Prostate gland (tissue), 2 donors: Measurements from ENCODE around the gene OR14A16. TPM values are rescaled to one million over a fixed set of nuclear protein-coding genes. Genes with fewer than 3 reads are reported as not detected.

ENCODE experiments used
- DNase-seq: peaks from one replicate; pipeline ENCODE4 v3.0.0-alpha.2; 2019; ENCODE audit warnings: low spot score
- H3K27ac ChIP-seq, 2 donors: fragments of 200-600 bp; sonication (generic); 2 replicates each; pipeline ENCODE4 v1.5.1; 2017 to 2019
- H3K27me3 ChIP-seq: fragments of 200-600 bp; sonication (generic); replicated peaks from 2 replicates; pipeline ENCODE4 v1.5.1; 2019; ENCODE audit not compliant: insufficient read depth
- H3K36me3 ChIP-seq, 2 donors: fragments of 200-600 bp; sonication (generic); 1 replicate in 1 of 2; 2 replicates in 1 of 2; pipeline versions ENCODE4 v1.5.1 to v1.8.1; 2017 to 2019
- H3K4me1 ChIP-seq: fragments of 200-600 bp; sonication (generic); replicated peaks from 2 replicates; pipeline ENCODE4 v1.5.1; 2019
- H3K4me3 ChIP-seq, 2 donors: fragments of 200-600 bp; sonication (generic); 2 replicates each; pipeline ENCODE4 v1.5.1; 2017 to 2019
- H3K9me3 ChIP-seq: fragments of 200-600 bp; sonication (generic); 2 replicates; pipeline ENCODE4 v1.5.1; 2017
- CTCF ChIP-seq, 4 experiments: fragments of 200-600 bp in 2 of 4; fragments of 450-650 bp in 2 of 4; sonication (generic) in 2 of 4; IDR thresholded peaks; 1 replicate in 3 of 4; 2 replicates in 1 of 4; pipeline ENCODE4 v1.5.1; 2016 to 2019; ENCODE audit warnings: antibody characterized with exemption in 4 of 4, mild to moderate bottlenecking in 2 of 4, moderate library complexity in 2 of 4
- POLR2A ChIP-seq: fragments of 450-650 bp; IDR thresholded peaks from one replicate; pipeline ENCODE4 v1.6.1; 2016; ENCODE audit warnings: antibody characterized with exemption, mild to moderate bottlenecking
- POLR2AphosphoS5 ChIP-seq: sonication (generic); formaldehyde crosslinking; IDR thresholded peaks from one replicate; pipeline ENCODE4 v1.6.1; 2017; ENCODE audit warnings: antibody characterized with exemption
- WGBS: methylation state at CpG from one replicate; pipeline ENCODE4 v1.1.5; 2018; 5-methylcytosine and 5-hydroxymethylcytosine counted together
- intact Hi-C: fragments of 100-400 bp; cut with DNase I; formaldehyde crosslinking; loops from one replicate; pipeline ENCODE4 v1.14.2; 2022
- total RNA-seq, 2 donors: library from RNA; depleted of rRNA; stranded (reverse); fragments of >200 nt; gene quantifications; one replicate each; pipeline ENCODE4 v1.1.0, GENCODE V29; 2016

The OR14A16 gene
- total RNA-seq, 2 donors from 2014 or later: not detected

GRCh38 chr1:247848346-247848745 lies 24.4 kb upstream of the OR14A16 start:
- TF ChIP-seq POLR2AphosphoS5 (no peak), POLR2A (no peak), CTCF (IDR thresholded peaks at IDR 0.05) (no peak)
- Histone ChIP-seq H3K9me3 (no peaks in the 10 kb centered on the region), H3K4me3 (no peak overlapping the region), H3K4me1 (no peaks in the 10 kb centered on the region), H3K27ac (no peak overlapping the region), H3K27me3 (no peaks in the 10 kb centered on the region), H3K36me3 (no peaks in the 10 kb centered on the region)
- no peak for DNase-seq
- WGBS: 52% methylated on average over 7 of the region's 7 CpGs
- intact Hi-C loops: no loop called here

- Histone ChIP-seq H3K9me3 (no peaks in the 10 kb centered on the region), H3K27me3 (no peaks in the 10 kb centered on the region), H3K4me1 (no peaks in the 10 kb centered on the region), H3K4me3 (no peak overlapping the region), H3K36me3 (no peaks in the 10 kb centered on the region), H3K27ac (no peak overlapping the region)
- intact Hi-C loops: no loop called here
- DNase-seq: no peak
- TF ChIP-seq CTCF (IDR thresholded peaks at IDR 0.05) (no peak), POLR2A (no peak), POLR2AphosphoS5 (no peak)
- WGBS: 57% methylated on average over 5 of the region's 5 CpGs
Measured at GRCh38 chr1:247845693-247846017, 21.7 kb upstream of the OR14A16 start.

GRCh38 chr1:247845011-247845692 lies 21.2 kb upstream of the OR14A16 start:
- intact Hi-C loops: no loop called here
- Histone ChIP-seq H3K27me3 (no peaks in the 10 kb centered on the region), H3K4me3 (no peak overlapping the region), H3K9me3 (no peaks in the 10 kb centered on the region), H3K36me3 (no peaks in the 10 kb centered on the region), H3K27ac (no peak overlapping the region), H3K4me1 (no peaks in the 10 kb centered on the region)
- no peak for TF ChIP-seq POLR2AphosphoS5
- 73% methylated on average over 12 of the region's 12 CpGs for WGBS
- no peak for DNase-seq

- TF ChIP-seq CTCF (IDR thresholded peaks at IDR 0.05) (no peak), POLR2AphosphoS5 (no peak), POLR2A (no peak)
- no peak for DNase-seq
- no peaks in the 10 kb centered on the region for H3K27me3 ChIP-seq
- no peaks in the 10 kb centered on the region for H3K36me3 ChIP-seq
- 71% methylated on average over 2 of the region's 2 CpGs for whole genome bisulfite sequencing
- intact Hi-C loops: no loop called here
- no peaks in the 10 kb centered on the region for H3K9me3 ChIP-seq
- no peak overlapping the region for H3K4me3 ChIP-seq
- H3K27ac ChIP-seq: no peak overlapping the region
- no peaks in the 10 kb centered on the region for H3K4me1 ChIP-seq
Measured at GRCh38 chr1:247843411-247843810, 19.5 kb upstream of the OR14A16 start.

GRCh38 chr1:247841796-247842195 lies 17.9 kb upstream of the OR14A16 start, which contains the start of gene OR11L1:
Gene OR11L1 (minus strand): TSS chr1:247841896. CDS start chr1:247841896, 0 bp downstream.
- no peak for DNase-seq
- 91% methylated on average over 2 of the region's 2 CpGs for WGBS
- TF ChIP-seq POLR2A (no peak), CTCF (IDR thresholded peaks at IDR 0.05) (no peak), POLR2AphosphoS5 (no peak)
- Histone ChIP-seq H3K4me1 (no peaks in the 10 kb centered on the region), H3K27me3 (no peaks in the 10 kb centered on the region), H3K36me3 (no peaks in the 10 kb centered on the region), H3K27ac (no peak within 1 kb of the TSS), H3K9me3 (no peaks in the 10 kb centered on the region), H3K4me3 (no peak within 1 kb of the TSS)
- intact Hi-C loops: no loop called here
